Measurements from ENCODE around the gene NLK. TPM values are rescaled to one million over a fixed set of nuclear protein-coding genes. Genes with fewer than 3 reads are reported as not detected.
A peak's percentile ranks its signal among the peaks of the same experiment; 100 is the strongest.
"Not testable (repeated sequence)": the region's sequence is repeated elsewhere in the genome, so short reads cannot be mapped to it uniquely, and the experiment has no call there.

The NLK gene
- total RNA-seq, 1 donor from 2014 or later: 25.4 TPM

- DNase-seq (ENCODE audit: extremely low spot score, unreplicated experiment): no peak
- no peaks in the 10 kb centered on the region for H3K36me3 Mint-ChIP-seq
- no peaks in the 10 kb centered on the region for H3K9me3 Mint-ChIP-seq
- H3K27me3 Mint-ChIP-seq: no peaks in the 10 kb centered on the region
- H3K27ac Mint-ChIP-seq: no peak overlapping the region
- H3K4me3 Mint-ChIP-seq: no peak overlapping the region
- no peaks in the 10 kb centered on the region for H3K4me1 Mint-ChIP-seq (ENCODE audit: unreplicated experiment)
- TF ChIP-seq, protein P1, sequence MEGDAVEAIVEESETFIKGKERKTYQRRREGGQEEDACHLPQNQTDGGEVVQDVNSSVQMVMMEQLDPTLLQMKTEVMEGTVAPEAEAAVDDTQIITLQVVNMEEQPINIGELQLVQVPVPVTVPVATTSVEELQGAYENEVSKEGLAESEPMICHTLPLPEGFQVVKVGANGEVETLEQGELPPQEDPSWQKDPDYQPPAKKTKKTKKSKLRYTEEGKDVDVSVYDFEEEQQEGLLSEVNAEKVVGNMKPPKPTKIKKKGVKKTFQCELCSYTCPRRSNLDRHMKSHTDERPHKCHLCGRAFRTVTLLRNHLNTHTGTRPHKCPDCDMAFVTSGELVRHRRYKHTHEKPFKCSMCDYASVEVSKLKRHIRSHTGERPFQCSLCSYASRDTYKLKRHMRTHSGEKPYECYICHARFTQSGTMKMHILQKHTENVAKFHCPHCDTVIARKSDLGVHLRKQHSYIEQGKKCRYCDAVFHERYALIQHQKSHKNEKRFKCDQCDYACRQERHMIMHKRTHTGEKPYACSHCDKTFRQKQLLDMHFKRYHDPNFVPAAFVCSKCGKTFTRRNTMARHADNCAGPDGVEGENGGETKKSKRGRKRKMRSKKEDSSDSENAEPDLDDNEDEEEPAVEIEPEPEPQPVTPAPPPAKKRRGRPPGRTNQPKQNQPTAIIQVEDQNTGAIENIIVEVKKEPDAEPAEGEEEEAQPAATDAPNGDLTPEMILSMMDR (conservative IDR thresholded peaks at IDR 0.05): no peak
Measured at GRCh38 chr17:28031174-28031573, 11.3 kb upstream of the NLK start.

DNA sequence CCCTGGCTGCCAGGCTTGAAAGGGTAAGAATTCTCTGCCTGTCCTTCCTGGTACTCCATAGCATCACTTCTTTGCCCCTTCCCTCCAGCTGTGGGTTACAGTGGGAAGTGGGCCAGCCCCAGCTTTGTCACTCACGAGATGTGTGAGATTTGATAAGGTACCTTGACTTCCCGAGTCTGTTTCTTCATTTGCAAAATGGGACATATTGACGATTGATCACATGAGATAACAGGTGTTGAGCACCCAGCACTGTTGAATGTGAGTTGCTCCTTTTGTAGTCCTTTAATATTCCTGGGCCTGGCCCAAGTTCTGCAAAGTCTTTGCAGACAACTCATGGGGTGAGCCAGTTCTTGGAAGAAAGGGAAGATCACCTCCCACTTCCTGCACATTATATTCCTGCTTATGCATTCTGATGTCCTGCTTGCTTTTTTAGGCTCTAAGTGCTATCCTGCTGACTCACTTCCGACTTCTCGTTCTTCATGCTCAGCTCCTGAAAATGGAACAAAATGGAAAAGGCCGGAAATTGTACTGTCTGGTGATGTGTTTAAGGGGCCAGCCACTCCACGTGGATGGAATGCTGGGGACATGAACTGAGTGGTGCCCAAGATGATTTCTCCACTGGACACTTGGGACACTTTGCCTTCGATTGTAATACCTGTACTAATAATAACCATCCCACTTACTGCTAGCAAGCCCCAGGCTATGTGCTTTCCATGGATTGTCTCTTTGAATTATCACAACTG is 8.3 kb upstream of the NLK start:
- TF ChIP-seq, protein P1 (conservative IDR thresholded peaks at IDR 0.05): no peak
- Mint-ChIP-seq H3K27me3 (peaks cover 3% of the 10 kb centered on the region), H3K36me3 (no peaks in the 10 kb centered on the region), H3K4me1 (ENCODE audit: unreplicated experiment) (no peaks in the 10 kb centered on the region), H3K9me3 (no peaks in the 10 kb centered on the region), H3K27ac (no peak overlapping the region), H3K4me3 (no peak overlapping the region)
- DNase-seq (ENCODE audit: extremely low spot score, unreplicated experiment): no peak

- DNase-seq (ENCODE audit: extremely low spot score, unreplicated experiment); H3K27ac Mint-ChIP-seq; H3K27me3 Mint-ChIP-seq; H3K4me1 Mint-ChIP-seq (ENCODE audit: unreplicated experiment); H3K9me3 Mint-ChIP-seq; H3K36me3 Mint-ChIP-seq; H3K4me3 Mint-ChIP-seq: not testable (repeated sequence)
Measured at GRCh38 chr17:28035452-28035851, 7.0 kb upstream of the NLK start.

DNA sequence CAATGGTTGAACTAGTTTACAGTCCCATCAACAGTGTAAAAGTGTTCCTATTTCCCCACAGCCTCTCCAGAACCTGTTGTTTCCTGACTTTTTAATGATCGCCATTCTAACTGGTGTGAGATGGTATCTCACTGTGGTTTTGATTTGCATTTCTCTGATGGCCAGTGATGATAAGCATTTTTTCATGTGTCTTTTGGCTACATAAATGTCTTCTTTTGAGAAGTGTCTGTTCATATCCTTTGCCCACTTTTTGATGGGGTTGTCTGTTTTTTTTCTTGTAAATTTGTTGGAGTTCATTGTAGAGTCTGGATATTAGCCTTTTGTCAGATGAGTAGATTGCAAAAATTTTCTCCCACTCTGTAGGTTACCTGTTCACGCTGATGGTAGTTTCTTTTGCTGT is 6.6 kb upstream of the NLK start:
- H3K4me1 Mint-ChIP-seq (ENCODE audit: unreplicated experiment); H3K9me3 Mint-ChIP-seq; H3K4me3 Mint-ChIP-seq; H3K27ac Mint-ChIP-seq; H3K36me3 Mint-ChIP-seq; DNase-seq (ENCODE audit: extremely low spot score, unreplicated experiment); H3K27me3 Mint-ChIP-seq: not testable (repeated sequence)

- Mint-ChIP-seq H3K9me3 (peaks cover 7% of the 10 kb centered on the region), H3K4me3 (peak overlapping the region; percentile 1), H3K4me1 (ENCODE audit: unreplicated experiment) (peaks cover 16% of the 10 kb centered on the region)
Measured at GRCh38 chr17:28038802-28039201, 3.7 kb upstream of the NLK start.

GRCh38 chr17:28039251-28039650 is 3.2 kb upstream of the NLK start:
- DNase-seq (ENCODE audit: extremely low spot score, unreplicated experiment): no peak
- peak overlapping the region; percentile 1 for H3K4me3 Mint-ChIP-seq
- peaks cover 7% of the 10 kb centered on the region for H3K9me3 Mint-ChIP-seq
- no peak overlapping the region for H3K27ac Mint-ChIP-seq
- TF ChIP-seq, protein P1 (conservative IDR thresholded peaks at IDR 0.05): no peak
- peaks cover 8% of the 10 kb centered on the region for H3K27me3 Mint-ChIP-seq
- peaks cover under 1% of the 10 kb centered on the region for H3K36me3 Mint-ChIP-seq
- H3K4me1 Mint-ChIP-seq (ENCODE audit: unreplicated experiment): peaks cover 19% of the 10 kb centered on the region

More at GRCh38 chr17:28038802-28039201, 3.7 kb upstream of the NLK start:
- Mint-ChIP-seq H3K27me3 (peaks cover 8% of the 10 kb centered on the region), H3K36me3 (no peaks in the 10 kb centered on the region), H3K27ac (no peak overlapping the region)
- DNase-seq (ENCODE audit: extremely low spot score, unreplicated experiment): no peak
- TF ChIP-seq, protein P1 (conservative IDR thresholded peaks at IDR 0.05): no peak
